Measurements from ENCODE around the gene PLCH1.

GRCh38 chr3:155560594-155560993, 184.3 kb downstream of the PLCH1 start:
- no peak for TF ChIP-seq CTCF (conservative IDR thresholded peaks at IDR 0.05 in 1 of 2, IDR thresholded peaks at IDR 0.05 in 1 of 2; ENCODE audit: low read depth in 1 of 2, low read length in 2 of 2)
- no peak for TF ChIP-seq EZH2 (IDR thresholded peaks at IDR 0.05; ENCODE audit: low read length, missing control alignments)
